CD4-positive, alpha-beta T cell treated with Interleukin-15 for 1 hour (primary cell): ENCODE data around the gene ETFA.
"Not testable (repeated sequence)": the region's sequence is repeated elsewhere in the genome, so short reads cannot be mapped to it uniquely, and the experiment has no call there.

Source experiments
- DNase-seq: peaks from one replicate; pipeline ENCODE4 v3.0.0-alpha.2; 2020

Gene ETFA

DNA sequence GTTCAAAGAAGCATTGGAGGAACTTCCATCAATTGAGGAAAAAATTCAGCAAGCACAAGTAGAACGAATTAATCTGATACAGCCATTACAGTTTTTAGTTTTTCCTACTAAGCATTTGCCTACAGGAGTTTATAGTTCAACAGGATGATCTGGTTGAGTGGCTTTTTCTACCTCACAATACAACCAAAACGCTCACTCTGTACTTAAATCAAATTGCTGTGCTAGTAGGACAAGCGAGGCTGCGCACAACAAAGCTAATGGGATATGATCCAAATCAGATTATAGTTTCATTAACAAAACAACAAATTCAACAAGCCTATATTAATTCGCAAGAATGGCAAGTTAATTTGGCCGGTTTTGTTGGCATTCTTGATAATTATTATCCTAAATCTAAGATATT is 44.2 kb downstream of the ETFA start:
- DNase-seq = no peak

DNA sequence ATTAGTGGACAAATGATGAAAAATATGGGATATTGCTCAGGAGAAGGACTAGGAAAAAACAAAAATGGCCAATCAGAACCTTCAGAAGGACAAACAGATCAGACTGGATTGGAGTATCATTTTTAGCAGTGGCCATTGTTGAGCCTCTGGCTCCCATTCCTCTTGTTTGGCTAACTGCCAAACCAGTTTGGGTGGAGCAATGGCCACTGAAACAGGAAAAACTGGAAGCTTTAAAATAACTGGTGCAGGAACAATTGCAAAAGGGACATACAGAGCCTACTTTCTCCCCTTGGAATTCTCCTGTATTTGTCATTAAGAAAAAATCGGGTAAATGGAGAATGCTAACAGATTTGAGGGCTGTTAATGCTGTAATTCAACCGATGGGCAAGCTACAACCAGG is 45.5 kb downstream of the ETFA start:
- not testable (repeated sequence) for DNase-seq

DNA sequence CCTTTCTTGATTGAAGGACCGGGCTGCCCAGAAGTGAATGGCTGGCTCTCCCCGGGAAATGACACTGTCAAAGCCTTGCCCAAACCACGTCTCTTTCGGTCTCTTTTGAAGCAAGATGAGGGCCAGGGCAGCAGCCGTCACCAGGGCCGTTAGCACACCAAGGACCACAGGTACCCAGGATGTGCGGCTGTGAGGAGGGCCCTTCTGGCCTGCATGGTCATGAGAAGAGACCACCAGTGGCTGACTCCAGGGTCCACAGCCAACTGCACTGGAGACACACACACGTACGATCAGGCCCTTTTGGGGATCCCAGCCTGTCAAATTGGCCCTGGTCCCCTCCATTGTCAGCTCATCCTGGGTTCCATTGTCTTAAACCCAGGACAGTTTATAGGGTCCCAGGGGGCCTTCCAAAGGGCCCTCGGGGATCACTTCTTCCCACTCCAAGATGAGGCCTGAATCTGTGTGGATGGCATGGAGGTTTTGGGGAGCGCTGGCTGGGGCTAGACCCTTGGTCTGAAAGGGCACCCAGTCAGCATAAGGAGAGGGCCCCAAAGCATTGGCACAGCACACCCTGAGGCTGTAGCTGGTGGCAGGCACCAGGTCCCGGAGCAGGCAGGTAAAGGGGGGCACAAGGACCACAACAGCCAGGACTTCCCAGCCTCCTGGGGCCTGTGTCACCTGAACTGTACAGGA is 50.9 kb downstream of the ETFA start:
- DNase-seq = no peak

DNA sequence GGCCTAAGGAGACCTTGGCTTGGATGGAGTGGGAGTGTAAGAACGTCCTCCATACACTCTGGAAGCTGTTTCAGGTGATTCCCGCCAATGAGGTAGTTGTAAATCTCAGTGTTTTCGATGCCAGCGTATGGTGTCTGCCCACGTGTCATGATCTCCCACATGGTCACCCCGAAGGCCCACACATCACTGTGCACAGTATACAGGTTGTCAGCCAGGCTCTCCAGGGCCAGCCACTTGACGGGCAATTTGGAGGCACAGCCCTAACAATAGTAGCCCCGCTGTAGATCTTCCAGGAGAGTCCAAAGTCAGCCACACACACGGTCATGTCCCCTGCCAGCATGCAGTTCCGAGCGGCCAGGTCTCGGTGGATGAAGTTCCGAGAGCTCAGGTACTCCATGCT is 51.9 kb downstream of the ETFA start:
- no peak for DNase-seq

DNA sequence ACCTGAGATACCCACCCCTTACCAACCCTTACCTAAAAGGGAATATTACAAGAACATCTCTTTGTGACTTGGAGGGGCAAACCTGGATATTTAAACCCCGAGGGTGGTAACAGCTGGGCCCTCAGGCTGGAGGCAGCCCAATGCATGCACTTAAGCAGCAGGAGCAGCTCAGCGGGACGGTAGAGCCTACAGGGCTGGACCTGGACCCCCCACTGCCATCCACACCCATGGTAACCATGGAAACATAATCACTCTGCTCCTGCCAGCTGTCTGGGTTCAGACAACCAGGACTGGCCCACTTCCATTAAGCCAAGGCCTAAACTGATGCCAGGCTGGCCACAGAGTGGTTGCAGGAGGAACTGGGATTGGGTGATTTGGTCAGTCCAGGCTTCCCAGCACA is 52.8 kb downstream of the ETFA start:
- DNase-seq = no peak

DNA sequence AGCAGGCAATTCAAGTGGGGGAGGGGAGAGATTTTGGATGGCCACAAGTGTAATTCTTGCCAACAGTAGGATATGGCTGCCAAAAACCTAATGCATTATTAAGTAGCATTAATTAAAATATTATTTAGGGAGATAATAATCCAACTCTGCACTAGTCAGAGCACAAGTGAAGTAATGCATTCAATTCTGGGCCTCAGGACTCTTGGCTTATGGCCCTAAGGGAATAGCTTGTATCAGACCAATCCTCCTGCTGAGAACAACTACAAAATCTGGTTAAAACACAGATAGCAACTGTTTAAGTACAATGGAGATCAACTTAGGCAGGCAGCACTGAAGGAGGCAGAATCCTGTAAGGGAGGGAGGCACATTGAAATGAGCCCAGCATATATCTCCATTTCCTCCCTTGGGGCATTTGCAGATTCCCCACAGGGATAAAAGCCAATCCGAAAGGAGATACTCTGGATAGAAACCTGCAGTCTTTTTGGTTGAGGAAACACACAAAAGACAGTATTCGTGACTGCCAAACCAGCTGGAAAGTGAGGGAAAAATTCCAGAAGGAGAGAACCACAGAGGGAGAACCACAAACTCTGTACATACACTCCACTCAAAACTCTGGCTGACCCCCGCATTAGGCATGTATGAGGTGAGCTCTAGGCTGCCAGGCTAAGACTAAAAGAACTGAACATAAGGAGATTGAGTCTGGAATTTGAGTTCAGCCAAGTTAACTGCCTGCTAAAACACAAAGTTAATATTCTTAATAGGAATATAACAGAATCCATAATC is 57.4 kb downstream of the ETFA start:
- no peak for DNase-seq

DNA sequence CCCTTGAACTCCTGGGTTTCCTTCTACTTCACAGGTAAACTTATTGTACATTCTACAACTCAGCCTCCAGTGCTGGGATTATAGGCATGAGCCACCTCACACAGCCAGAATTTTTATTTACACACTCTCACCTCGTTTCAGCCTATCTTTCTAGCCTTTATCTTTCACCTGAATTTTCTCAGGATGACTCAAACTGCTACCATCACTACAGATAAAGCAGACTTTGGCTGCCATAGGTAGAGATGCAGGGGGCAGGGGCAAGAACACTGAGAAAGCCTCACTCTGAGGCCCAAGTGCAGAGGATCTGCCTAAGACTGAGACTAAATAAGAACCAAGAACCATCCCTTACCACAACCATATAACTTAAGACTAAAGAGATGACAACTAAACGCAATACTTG is 59.0 kb downstream of the ETFA start:
- no peak for DNase-seq

DNA sequence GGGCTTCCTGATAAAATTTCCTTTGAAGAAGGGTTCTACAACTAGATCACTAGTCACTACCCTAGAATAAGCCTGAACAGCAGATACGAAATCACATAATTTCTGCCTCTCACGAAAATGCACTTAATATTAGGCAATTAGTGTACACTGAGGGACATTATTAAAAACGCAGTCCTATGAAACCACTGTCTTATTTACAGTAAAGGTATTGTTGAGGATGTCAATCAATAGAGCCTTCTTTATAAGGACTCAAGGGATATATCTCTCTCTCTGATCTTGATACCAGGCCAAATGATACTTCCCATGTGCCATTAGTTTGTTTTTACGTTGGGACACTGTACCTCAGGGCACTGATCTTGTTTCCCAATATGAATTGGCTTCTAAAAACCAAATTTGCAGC is 59.6 kb downstream of the ETFA start:
- no peak for DNase-seq

DNA sequence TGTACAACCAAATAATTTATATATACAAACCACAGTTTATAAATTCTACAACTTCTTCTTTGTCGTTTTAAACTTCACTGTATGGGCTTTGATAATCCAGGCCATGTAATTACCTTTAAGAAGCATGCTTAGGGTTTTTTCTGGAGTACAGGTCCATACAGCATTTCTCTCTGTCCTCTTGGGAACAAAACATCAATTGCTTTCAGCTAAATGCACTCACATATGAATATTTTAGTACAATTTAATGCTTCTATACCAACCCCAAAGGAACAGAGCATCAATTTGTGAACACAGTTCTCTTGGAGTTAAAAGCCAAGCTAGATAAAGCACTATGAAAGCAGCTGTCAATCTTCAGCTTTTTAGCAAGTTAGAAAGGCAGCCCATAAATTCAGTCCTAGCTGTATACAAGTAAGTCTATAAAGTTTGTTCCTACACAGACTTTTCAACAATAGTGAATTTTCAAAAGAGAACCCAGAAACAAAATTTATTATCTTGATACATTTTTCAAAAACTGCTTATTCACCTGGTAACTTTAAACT is 66.1 kb downstream of the ETFA start:
- no peak for DNase-seq

DNA sequence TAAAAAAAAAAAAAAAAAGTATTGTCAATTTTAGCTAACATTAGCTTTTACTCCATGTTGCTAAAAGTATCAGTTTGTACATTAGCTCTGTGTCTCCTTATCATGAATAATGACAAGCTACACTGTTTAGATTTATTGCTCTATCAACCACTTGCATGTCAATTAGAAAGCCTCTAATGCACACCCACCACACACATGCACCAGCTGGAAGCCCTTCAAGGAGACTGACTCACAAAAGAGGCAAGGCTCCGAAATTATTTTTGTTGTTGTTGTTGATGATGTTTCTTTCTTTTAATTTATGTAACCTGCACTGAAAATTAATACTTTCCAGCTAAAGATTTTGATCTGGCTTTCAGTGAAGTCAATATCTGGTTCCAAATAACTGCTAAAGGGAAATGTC is 71.5 kb downstream of the ETFA start:
- no peak for DNase-seq

DNA sequence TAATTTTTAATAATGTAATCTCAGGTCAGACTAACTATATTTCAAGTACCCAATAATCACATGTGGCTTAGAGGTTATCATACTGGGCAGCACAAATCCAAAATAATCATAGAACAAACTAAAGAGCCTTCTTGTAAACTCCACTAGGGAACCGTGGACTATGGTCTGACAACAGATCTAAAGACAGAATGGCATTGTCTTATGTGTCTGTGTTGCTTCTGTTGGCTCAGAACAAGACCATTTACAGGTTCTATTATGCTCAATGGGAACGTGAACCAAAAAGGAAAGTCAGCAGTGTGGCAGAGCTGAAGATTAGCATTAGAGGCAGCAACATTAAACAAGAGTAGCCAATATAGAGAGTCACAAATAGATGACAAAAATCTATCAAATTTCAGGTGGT is 74.9 kb downstream of the ETFA start:
- DNase-seq = no peak

DNA sequence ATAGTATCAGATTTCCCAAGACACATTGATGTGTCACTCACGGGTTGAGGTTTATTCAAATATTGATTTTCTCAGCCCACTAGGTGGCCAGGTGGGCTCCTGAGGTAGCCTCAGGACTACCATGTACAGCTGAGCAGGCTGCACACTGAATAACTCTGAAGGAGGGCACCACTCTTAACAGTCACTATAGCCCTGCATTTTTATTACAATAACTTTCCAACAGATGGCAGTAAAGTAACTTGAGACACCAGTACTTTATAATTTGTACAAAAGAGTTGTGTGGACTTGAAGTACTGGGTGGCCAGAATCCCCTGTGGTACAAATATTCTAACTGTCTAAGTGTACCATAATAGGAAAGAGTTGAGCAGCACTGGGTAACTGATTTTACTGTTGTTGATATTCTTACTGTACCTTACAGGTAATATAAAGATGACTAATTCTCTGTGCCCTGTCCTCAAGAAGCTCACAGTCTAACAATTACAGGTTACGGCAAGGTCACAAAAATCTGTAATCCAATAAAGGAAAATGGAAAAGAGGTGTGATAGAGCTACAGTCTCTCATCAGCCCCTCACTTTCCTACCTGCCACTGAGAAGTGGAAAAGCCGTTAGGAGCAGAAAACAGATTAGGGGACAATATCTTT is 76.0 kb downstream of the ETFA start:
- no peak for DNase-seq

DNA sequence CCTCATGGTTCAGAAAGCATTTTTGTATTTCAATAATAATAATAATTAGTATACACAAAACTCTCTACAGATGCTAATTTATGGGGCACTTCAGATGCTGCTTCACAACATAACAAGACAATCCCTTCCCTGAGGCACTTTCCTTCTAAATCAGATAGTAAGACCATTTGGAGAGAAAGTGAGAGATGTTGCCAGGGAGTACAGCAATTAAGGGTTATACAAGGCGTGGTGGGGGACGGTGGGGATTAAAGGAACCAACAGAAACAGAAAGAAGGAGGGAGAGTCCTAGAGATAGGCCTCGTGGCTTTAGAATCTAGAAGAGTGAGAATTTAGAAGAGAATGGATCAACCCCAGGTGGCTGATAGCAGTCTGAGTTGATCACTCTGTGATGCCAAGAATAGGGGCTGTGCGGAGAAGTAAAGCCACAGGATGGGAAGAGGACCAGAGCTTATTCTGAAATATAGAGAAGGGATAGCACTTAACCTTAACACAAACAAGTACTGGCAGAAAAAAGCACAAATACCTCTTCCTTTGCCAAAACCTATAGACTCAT is 76.9 kb downstream of the ETFA start:
- no peak for DNase-seq

DNA sequence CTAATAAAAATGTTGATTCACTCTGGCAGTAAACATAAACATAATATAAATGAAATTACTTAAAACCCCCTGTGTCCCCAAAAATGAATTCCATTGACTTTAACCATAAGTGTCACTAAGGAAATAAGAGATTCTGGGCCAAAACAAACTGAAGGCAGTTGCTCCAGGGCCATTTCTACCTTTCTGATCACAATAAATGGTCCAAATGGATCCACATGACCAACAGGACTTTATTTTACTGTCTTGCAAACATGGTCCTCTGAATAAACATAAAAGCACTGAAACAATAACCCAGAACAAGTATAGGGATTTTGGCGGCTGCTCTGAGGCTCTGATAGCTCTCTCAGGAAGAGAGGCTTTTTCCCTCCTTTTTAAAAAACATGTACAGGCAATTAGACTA is 77.3 kb downstream of the ETFA start:
- DNase-seq = no peak

DNA sequence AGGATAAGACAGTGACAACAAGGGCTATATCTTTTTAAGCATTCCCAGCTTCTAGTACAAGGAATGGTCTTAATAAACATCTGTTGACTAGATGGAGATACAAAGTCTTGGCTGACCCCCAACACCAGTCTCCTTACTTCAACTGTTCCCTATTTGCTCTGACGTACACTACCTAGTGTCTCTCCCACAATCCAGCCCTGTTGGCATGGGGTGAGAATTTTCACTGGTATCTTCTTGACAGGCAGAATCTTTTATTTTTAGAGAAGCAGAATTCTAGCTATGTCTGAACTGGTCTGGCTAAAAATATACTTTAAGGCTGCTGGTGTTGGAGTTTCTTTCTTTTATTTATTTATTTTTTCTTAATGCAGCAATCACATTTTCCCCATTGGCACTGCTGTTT is 82.0 kb downstream of the ETFA start:
- no peak for DNase-seq

DNA sequence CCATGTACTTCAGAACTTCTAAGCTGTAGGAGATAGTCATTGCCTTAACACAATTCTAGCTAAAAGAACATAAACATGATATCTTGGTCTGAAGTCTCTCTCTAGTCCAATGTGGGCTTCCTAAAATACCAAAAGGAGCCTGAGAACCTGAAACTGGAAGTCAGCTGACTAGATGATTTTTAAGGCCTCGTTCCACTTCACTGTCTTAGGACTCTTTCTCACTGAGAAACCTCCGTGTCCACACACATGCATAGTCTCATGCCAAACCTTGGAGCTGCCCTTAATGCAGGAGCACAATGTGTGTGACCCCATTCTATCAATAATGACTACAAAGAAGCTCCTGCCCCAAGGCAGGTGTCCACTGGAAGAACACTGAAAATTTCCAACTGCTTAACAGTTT is 87.7 kb downstream of the ETFA start:
- DNase-seq = no peak

DNA sequence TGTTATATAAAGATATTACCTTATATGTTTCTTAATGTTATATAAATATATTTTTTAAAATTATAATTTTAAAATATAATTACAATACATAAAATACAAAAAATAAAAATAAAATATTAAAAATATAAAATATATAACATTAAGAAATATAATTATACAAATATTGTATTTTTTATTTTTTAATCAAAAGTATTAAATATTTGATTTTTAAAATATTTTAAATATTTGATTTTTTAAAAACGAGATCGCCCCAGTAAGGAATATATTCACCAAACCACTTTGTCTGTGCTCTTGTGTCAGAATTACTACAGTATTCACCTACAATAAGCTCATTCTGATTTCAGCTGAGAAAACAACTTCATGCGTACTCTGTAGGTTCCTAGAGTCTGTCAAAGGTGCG is 89.1 kb downstream of the ETFA start:
- no peak for DNase-seq

DNA sequence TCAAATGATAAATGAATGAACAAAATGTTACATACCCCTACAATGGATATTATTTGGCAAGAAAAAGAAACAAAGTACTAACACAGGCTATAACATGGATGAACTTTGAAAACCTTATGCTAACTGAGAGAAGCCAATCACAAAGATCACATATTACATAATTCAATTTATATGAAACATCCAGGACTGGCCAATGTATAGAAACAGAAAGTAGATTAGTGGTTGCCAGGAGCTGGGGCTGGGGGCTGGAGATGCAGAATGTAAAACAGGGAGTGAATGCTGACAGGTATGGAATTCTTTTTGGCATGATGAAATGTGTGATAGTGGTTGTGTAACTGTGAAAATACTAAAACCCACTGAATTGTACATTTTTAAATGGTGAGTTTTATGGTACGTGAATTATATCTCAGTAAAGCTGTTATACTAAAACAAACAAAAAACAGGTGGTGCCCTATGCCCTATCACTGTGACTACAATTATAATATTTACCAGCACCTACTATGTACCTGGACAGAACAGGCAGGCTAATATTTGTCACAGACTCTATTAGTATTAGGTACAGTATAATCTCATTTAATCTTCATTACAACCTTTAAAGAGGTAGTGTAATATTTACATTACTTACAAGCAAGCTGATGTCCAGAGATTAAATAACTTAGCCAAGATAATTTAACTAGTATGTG is 90.0 kb downstream of the ETFA start:
- no peak for DNase-seq

DNA sequence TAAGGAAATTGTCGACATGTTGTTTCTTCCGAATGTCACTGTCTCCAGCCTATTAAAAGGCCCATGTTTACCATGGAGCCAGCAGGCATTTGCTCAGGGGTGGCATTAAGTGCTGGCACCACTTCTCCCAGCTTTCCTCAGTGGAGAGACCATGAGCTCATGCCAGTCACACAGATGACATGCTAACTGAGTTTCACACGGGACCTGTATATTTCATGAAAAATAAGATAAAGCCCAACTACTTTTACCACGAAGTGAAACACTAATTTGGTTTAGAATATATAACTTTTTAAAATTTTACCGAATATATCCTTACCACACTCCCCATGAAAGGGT is 93.4 kb downstream of the ETFA start:
- DNase-seq = no peak

DNA sequence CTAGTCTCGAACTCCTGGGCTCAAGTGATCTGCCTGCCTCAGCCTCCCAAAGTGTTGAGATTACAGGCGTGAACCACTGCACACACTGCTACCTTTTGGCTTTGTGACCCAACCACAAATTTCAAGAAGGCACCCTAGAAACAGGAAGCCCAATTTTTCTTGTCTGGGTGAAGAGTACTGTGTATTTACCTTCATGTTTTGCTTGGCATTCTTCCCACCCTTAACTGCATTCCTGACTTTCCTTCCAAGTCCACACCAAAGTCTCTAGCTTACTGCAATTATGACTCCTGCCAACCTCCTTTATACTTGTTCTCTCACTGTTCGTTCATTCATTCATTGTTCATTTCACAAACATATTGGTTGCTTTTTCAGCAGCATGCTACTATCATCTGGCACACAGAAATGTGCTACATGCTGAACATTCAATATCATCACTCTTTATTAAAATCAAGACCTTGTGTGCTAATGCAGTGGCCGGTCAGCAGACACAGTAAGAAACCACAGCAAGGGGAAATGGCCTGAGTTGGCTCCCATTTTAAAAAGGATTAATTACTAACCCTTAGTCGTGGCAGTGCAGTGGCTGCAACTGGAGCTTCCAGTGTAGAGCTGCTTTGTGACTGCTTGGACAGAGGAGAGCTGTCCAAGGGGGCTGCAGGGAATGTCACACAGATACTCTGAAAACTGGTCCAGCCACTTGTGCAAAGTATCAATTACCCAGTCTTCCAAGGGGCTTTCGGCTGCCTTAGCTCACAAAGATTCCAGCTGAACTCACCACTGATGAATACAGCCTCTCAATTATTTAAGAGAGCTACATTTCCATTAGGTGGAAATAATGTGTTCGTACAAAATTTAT is 94.0 kb downstream of the ETFA start:
- no peak for DNase-seq

DNA sequence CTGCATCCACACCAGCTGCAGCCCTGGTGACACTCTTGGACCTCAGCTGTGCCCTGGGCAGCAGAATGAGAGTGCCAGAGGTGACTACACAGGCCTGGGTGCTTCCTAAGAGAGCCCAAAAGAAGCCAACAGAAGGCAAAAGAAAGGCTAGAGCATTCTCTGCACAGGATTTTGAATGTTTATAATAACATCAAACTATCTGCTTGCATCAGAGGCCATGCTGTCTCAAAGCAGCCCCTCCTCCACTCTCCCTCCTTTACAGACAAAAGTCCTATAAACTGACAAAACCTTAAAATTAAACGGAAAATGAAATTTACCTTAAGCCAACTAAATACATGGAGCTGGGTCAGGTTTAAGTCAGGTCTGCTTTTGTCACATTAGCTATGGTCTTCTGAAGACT is 95.6 kb downstream of the ETFA start:
- DNase-seq = no peak

DNA sequence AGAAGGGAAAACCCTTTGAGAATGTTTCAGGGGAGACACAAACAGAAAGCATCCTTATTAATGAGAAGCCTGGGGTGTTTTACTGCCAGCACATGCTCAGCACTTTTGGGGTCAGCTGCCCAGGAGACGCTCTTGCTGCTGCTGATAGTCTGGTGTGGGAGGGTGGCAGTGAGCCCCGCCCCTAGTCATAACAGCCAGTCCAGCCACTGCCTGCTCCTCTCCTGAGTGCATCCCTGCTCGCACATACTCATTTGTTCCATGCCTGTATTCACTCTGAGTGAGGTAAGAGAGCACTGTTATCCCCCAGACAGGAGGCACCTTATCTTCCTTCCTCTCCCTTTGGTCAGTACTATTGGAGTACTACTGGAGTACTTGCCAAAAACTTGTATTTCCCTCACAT is 101.3 kb downstream of the ETFA start:
- DNase-seq = no peak
